GDM1 (cell line): ENCODE measurements around the gene USP32.

ENCODE experiments used
- DNase-seq: peaks from one replicate; lab custom pipeline; 2025; lab: John Stamatoyannopoulos, UW

Gene USP32

DNA sequence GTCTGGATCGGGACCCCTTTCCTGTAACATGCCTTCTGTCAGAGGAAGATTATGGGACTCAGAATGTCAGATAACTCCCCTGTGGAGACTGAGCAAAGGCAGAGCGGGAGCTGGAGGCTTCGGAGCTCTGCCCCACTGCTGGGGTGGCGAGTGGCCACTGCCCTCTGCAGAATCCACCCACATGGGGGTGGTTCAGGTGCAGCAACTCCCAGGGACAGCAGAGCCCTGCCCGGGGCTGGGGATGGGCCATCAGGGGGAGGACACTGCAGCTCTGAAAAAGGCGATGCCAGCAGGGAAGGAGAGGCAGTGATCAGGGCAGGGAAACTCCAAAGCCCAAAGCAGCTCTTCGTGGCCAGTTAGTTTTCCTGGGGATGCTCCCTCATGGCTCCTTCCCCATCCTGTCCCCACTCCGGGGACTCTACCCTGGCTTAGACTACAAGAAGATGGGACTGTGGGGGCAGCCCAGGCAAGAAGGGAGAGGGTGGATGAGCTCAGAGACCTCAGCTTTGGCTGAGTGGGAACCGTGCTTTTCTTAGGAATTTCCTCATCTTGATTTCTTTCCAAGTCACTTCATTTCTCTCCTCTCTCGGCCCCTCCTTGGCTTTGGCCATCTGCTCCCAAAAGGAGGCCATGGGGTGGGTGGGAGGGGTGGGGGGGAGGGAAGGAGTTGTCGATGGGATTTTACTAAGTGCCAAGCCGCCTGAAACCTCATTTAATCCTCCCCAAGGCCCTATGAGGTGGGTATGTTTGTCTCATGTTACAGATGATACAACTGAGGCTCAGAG is 238.1 kb downstream of the USP32 start:
- no peak for DNase-seq

GRCh38 chr17:60151355-60151754 is 240.6 kb downstream of the USP32 start:
- DNase-seq, result no peak

DNA sequence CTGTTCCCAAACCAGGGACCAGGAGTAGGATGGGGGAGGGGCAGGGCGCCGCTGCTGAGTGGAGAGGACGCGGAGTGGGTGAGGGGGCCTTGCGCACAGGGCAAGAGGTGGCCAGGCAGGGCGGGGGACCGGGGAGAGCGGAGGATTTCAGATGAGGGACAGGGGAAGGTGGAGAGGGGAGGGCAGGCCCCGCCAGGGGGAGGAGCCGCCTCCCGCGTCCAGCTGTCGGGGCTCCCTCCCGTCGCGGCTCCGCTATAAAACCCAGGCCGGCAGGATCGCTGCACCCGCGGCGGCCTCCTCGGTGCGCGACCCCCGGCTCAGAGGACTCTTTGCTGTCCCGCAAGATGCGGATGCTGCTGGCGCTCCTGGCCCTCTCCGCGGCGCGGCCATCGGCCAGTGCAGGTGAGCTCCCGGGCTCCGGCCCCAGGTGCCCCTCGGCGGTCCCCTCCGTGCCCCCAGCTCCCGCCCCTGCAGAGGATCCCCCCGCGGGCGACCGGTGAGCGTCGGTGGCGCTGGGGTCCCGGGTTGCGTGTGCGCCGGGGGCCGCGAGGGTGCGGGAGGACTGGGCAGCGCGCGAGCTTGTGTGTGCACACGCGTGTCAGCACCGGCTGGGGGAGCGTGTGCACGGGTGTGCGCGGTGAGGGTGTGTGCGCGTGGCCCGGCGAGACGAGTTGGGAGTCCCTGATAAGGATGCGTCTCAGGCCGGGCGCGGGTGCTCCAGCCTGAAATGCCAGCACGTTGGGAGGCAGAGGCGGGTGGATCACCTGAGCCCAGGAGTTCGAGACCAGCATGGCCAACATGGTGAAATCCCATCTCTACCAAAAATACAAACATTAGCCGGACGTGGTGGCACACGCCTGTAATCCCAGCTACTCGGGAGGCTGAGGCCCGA is 242.0 kb downstream of the USP32 start, which contains the start of gene CA4:
Gene CA4, plus strand, starts transcription at position 283 of the 892 bp plus-strand sequence. Its CDS starts 62 bp downstream, at position 345.
- no peak for DNase-seq

DNA sequence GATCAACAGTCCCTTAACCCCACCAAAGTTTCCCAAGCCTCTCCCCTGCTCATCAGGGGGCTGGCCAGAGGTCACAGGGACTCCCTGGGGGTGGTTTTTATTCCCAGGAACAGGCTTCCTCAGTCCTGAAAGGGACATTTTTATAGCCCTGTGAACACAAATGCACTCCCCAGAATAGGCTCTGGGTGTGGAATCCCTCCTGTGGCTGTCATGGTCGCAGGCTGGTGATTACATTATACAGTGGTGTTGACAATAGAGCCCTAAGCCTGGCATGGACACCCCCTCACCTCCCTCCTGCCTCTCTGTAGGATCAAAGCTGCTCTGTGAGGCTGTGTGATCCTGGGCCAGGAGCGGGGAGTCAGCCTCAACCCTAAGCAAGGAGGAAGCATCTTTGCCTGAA is 243.6 kb downstream of the USP32 start:
- no peak for DNase-seq

GRCh38 chr17:60147553-60148223 is 244.2 kb downstream of the USP32 start:
- no peak for DNase-seq

GRCh38 chr17:60146206-60146605 is 245.7 kb downstream of the USP32 start:
- no peak for DNase-seq

GRCh38 chr17:60145006-60145935 is 246.7 kb downstream of the USP32 start:
- no peak for DNase-seq

DNA sequence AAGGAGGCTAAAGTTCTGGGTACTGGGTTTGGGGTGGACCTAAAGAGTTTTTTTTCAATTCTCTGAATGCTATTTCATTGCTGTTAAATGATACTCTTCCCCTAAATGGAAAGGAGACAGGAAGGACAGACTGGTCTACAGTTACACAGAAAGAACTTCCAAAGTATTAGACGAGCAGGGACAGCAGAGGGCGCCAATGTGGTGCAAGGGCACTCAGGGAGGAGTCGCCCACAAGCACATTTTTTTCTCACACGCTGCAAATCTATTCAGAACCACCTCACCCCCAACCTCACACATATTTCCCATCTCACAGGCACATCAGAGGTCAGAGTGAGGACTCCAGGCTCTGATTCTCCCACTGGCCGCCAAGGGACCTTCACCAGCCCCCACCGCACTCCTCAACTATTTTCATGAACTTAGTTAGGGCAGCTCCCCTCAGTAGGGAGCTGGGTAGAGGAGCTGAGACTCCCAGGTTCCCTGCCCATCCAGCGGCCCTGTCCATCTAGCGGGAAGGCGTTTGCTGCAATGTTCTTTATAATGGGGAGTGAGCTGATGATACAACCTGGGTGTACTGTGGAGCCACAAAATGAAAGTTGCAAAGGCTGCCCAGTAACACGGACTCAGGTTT is 248.9 kb downstream of the USP32 start:
- DNase-seq, result peak; percentile 72

GRCh38 chr17:60141111-60142018 is 250.6 kb downstream of the USP32 start:
- no peak for DNase-seq

- DNase-seq, result no peak
Observed at GRCh38 chr17:60139438-60140285, 252.3 kb downstream of the USP32 start.

DNA sequence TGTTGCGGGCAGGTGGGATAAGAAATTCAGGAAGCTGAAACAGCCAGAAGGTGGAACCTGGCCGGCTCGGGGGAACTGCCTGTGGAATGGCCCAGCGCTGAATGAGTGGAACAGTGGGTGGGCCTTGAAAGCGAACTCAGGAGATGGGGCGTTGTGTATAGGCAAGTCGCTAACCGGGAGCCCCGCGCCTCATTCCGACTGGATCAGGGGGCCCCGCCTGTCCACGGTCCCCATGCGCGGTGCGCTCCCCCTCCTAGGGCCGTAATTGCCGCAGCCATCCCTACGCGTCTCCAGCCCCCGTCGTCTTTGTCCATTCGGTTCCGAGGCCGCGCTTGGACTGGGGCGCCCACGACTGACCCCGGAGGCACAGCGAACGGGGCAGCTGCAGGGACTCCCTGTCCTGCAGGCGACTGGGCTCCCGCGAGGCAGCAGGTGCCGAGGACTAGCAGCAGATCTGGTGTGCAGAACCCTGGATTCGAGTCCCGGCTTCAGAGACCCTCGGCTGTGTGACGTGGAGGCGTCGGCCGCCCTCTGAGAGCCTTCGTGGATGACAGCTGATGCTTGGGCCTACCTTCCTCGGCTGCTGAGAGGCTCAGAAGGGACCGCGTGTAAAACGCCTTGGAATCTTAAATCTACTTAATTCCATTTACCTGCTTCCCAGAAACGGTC is 253.0 kb downstream of the USP32 start:
- no peak for DNase-seq

GRCh38 chr17:60137731-60138130 is 254.2 kb downstream of the USP32 start:
- no peak for DNase-seq

- no peak for DNase-seq
Observed at GRCh38 chr17:60135951-60136666, 255.8 kb downstream of the USP32 start.

DNA sequence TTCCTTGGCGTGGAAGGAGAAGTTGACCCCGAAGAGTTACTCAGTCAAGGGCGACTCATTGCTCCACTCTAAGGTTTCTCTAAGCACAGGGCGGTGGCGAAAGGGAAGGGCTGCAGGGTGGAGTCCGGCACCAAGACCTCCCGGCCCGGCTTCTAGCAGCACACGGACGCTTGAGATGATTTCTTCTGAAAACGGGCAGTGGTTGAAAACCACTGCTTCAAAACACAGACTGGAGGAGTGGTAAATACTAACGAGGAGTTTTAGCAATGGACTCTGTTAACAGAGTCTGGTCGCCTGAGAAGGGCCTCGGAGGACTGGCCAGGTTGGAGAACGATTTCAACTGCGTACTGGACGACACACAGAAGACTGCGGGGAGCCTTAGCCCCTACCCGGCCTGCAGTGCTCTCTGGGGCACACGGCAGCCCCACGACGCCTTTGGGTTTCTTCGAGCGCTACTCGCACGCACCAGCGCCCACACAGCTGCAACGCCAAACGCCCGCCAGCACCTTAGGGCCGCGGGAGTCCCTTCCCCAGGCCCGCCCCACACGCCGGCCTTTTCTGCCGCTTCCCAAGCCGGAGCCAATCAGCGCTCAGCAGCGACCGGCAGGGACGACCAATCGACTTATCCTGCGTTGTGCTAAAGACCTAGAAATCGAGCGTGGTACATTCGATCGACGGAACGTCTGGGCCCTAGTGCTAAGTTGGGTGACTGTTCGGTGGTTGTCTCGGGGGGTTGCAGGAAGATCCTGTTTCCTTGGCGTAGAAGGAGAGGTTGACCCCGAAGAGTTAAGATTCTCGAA is 256.6 kb downstream of the USP32 start:
- DNase-seq, result peak; percentile 83

DNA sequence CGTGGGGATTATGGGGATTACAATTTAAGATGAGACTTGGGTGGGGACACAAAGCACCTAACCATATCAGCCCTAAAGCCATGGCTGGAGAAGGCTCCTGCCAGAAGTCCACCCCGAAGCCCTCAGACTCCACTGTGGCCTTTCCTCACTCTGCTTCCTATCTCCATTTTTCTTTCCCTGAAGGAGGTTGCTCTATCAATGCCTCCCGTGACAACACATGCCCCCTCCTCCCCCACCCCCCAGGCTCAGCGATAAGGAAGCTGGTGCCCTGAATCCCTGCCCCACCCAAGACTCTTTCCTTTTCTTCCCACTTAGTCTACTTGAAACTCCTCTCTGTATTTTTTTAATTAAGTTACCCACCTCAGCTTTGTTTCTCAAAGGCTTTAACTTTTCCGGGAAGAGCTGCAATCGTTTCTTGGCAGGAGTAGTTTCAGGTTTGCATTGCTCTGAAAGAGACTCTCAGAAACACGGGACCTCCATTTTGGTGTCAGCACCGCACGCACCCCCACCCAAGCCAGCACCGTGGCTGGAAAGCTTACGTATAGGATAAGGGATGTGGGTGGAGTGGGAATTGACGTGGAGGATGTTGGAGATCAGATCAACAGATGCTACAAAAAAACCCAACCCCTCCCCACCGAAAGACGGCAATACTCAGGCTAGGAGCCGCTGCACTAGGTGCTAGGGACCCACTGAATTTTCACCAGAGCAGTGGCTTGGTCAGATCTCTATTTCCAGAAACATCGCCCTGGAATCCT is 257.4 kb downstream of the USP32 start:
- no peak for DNase-seq

DNA sequence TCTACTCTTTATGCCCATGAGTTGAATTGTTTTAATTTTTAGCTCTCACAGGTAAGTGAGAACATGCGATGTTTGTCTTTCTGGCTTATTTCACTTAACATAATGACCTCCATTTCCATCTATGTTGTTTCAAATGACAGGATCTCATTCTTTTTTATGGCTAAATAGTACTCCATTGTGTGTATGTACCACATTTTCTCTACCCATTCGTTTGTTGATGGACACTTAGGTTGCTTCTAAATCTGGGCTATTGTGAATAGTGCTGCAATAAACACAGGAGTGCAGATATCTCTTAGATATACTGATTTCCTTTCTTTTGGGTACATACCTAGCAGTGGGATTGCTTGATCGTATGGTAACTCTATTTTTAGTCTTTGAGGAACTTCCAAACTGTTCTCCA is 261.5 kb downstream of the USP32 start:
- DNase-seq, result no peak
